Astrocyte (in vitro differentiated cells and primary cell): ENCODE results near the gene SIAH2. TPM values are rescaled to one million over a fixed set of nuclear protein-coding genes. Genes with fewer than 3 reads are reported as not detected.
"Not testable (repeated sequence)": the region's sequence is repeated elsewhere in the genome, so short reads cannot be mapped to it uniquely, and the experiment has no call there.

Experiments used
- DNase-seq: peaks from one replicate; pipeline ENCODE4 v3.0.0-alpha.2; 2010; ENCODE audit warnings: low read depth
- FAIRE-seq: peaks from 2 replicates; lab custom pipeline; 2011; peaks lifted over from hg19 to GRCh38; lab: Jason Lieb, UNC
- H2AFZ ChIP-seq: 2 replicates; pipeline ENCODE4 v1.6.0; 2012; ENCODE audit warnings: low read depth, low read length, inconsistent platforms
- H3K27ac ChIP-seq: 2 replicates; pipeline ENCODE4 v1.5.1; 2011; ENCODE audit warnings: low read depth, low read length, inconsistent platforms
- H3K27me3 ChIP-seq: 2 replicates; pipeline ENCODE4 v1.6.0; 2011; ENCODE audit warnings: low read length, inconsistent platforms; ENCODE audit not compliant: insufficient read depth
- H3K36me3 ChIP-seq: 2 replicates; pipeline ENCODE4 v1.5.1; 2011; ENCODE audit warnings: low read length, inconsistent platforms; ENCODE audit not compliant: insufficient read depth
- H3K4me1 ChIP-seq: 2 replicates; pipeline ENCODE4 v1.5.1; 2011; ENCODE audit warnings: low read length, inconsistent platforms; ENCODE audit not compliant: insufficient read depth
- H3K4me2 ChIP-seq: 2 replicates; pipeline ENCODE4 v1.6.0; 2012; ENCODE audit warnings: low read length, inconsistent platforms
- H3K4me3 ChIP-seq: 2 replicates; pipeline ENCODE4 v1.5.1; 2011; ENCODE audit warnings: low read depth, mild to moderate bottlenecking, low read length, inconsistent platforms; ENCODE audit not compliant: insufficient read depth
- H3K79me2 ChIP-seq: 2 replicates; pipeline ENCODE4 v1.6.0; 2012; ENCODE audit warnings: mild to moderate bottlenecking, low read length, inconsistent platforms; ENCODE audit not compliant: insufficient read depth
- H3K9ac ChIP-seq: 2 replicates; pipeline ENCODE4 v1.6.0; 2012; ENCODE audit warnings: mild to moderate bottlenecking, low read length, inconsistent platforms
- H3K9me3 ChIP-seq: 2 replicates; pipeline ENCODE4 v1.5.1; 2012; ENCODE audit warnings: low read depth, mild to moderate bottlenecking, low read length, inconsistent platforms; ENCODE audit not compliant: insufficient read depth
- H4K20me1 ChIP-seq: 2 replicates; pipeline ENCODE4 v1.6.0; 2012; ENCODE audit warnings: low read length, inconsistent platforms; ENCODE audit not compliant: insufficient read depth
- H3K27ac Mint-ChIP-seq: one replicate; pipeline ENCODE4 v1.8.0; 2021; ENCODE audit warnings: mild to moderate bottlenecking, mixed read lengths; ENCODE audit not compliant: unreplicated experiment
- H3K27me3 Mint-ChIP-seq: one replicate; pipeline ENCODE4 v1.8.0; 2021; ENCODE audit warnings: low read depth, mixed read lengths; ENCODE audit not compliant: unreplicated experiment
- H3K36me3 Mint-ChIP-seq: one replicate; pipeline ENCODE4 v1.8.0; 2021; ENCODE audit warnings: low read depth, mixed read lengths; ENCODE audit not compliant: unreplicated experiment
- H3K4me1 Mint-ChIP-seq: one replicate; pipeline ENCODE4 v1.8.0; 2021; ENCODE audit warnings: low read depth, mixed read lengths; ENCODE audit not compliant: unreplicated experiment
- H3K4me3 Mint-ChIP-seq: one replicate; pipeline ENCODE4 v1.8.0; 2021; ENCODE audit warnings: mild to moderate bottlenecking, moderate library complexity, mixed read lengths; ENCODE audit not compliant: unreplicated experiment
- H3K9me3 Mint-ChIP-seq: one replicate; pipeline ENCODE4 v1.8.0; 2021; ENCODE audit warnings: mild to moderate bottlenecking, mixed read lengths; ENCODE audit not compliant: unreplicated experiment
- CTCF ChIP-seq: IDR thresholded peaks from 2 replicates; pipeline ENCODE4 v1.5.1; 2011; ENCODE audit warnings: low read depth, mild to moderate bottlenecking, inconsistent platforms, low read length, moderate library complexity; ENCODE audit not compliant: insufficient read depth
- EZH2 ChIP-seq: IDR thresholded peaks from 2 replicates; pipeline ENCODE4 v1.6.1; 2012; ENCODE audit warnings: mild to moderate bottlenecking, low read length, inconsistent platforms; ENCODE audit not compliant: insufficient read depth
- total RNA-seq: library from RNA; stranded (reverse); gene quantifications from 2 replicates; pipeline ENCODE4 v1.2.1, GENCODE V29; 2021

SIAH2 gene
- total RNA-seq, 1 donor from 2014 or later, result 39.3 TPM

- Histone ChIP-seq H3K4me2 (no peak overlapping the region), H2AFZ (no peak overlapping the region), H4K20me1 (no peaks in the 10 kb centered on the region), H3K9ac (no peak overlapping the region), H3K9me3 (no peaks in the 10 kb centered on the region), H3K79me2 (no peaks in the 10 kb centered on the region), H3K27ac (no peak overlapping the region), H3K4me1 (no peaks in the 10 kb centered on the region), H3K27me3 (no peaks in the 10 kb centered on the region), H3K36me3 (no peaks in the 10 kb centered on the region), H3K4me3 (no peak overlapping the region)
- no peaks in the 10 kb centered on the region for H3K9me3 Mint-ChIP-seq
- no peak for TF ChIP-seq CTCF
- no peak for TF ChIP-seq EZH2
- FAIRE-seq, result no peak
- H3K27me3 Mint-ChIP-seq, result no peaks in the 10 kb centered on the region
- H3K36me3 Mint-ChIP-seq, result no peaks in the 10 kb centered on the region
- DNase-seq, result no peak
- H3K27ac Mint-ChIP-seq, result no peak overlapping the region
- no peak overlapping the region for H3K4me3 Mint-ChIP-seq
- H3K4me1 Mint-ChIP-seq, result peaks cover 5% of the 10 kb centered on the region
Observed at GRCh38 chr3:150797155-150797554, 34.2 kb upstream of the SIAH2 start.

- not testable (repeated sequence) for H3K36me3 Mint-ChIP-seq, H3K27ac Mint-ChIP-seq, H3K9me3 ChIP-seq, FAIRE-seq, H3K27me3 Mint-ChIP-seq, H4K20me1 ChIP-seq, H3K4me1 Mint-ChIP-seq, H3K4me3 Mint-ChIP-seq, H3K79me2 ChIP-seq, H2AFZ ChIP-seq, DNase-seq, H3K4me3 ChIP-seq, H3K36me3 ChIP-seq, H3K27me3 ChIP-seq, H3K27ac ChIP-seq, H3K4me2 ChIP-seq, H3K4me1 ChIP-seq, H3K9ac ChIP-seq, H3K9me3 Mint-ChIP-seq
Observed at GRCh38 chr3:150796527-150796926, 33.6 kb upstream of the SIAH2 start.

GRCh38 chr3:150793641-150794040 lies 30.7 kb upstream of the SIAH2 start:
- no peaks in the 10 kb centered on the region for H3K9me3 ChIP-seq
- no peaks in the 10 kb centered on the region for H3K27me3 ChIP-seq
- TF ChIP-seq EZH2 (no peak), CTCF (no peak)
- H3K9ac ChIP-seq, result no peak overlapping the region
- H3K4me1 Mint-ChIP-seq, result peaks cover 5% of the 10 kb centered on the region
- H3K4me2 ChIP-seq, result no peak overlapping the region
- no peak overlapping the region for H2AFZ ChIP-seq
- peaks cover 10% of the 10 kb centered on the region for H3K9me3 Mint-ChIP-seq
- no peaks in the 10 kb centered on the region for H3K4me1 ChIP-seq
- peaks cover 9% of the 10 kb centered on the region for H3K27me3 Mint-ChIP-seq
- FAIRE-seq (no peak), DNase-seq (no peak)
- H3K27ac Mint-ChIP-seq, result no peak overlapping the region
- H3K79me2 ChIP-seq, result no peaks in the 10 kb centered on the region
- no peaks in the 10 kb centered on the region for H3K36me3 ChIP-seq
- H3K27ac ChIP-seq, result no peak overlapping the region
- no peaks in the 10 kb centered on the region for H4K20me1 ChIP-seq
- H3K4me3 Mint-ChIP-seq, result no peak overlapping the region
- H3K36me3 Mint-ChIP-seq, result peaks cover 4% of the 10 kb centered on the region
- H3K4me3 ChIP-seq, result no peak overlapping the region
